HepG2 (cell line): ENCODE measurements around the gene DPT. TPM values are rescaled to one million over a fixed set of nuclear protein-coding genes. Genes with fewer than 3 reads are reported as not detected.

Experiments
- FOXO1 ChIP-seq: sonication (generic); formaldehyde crosslinking; IDR thresholded peaks from 2 replicates; pipeline ENCODE4 v1.4.0; 2020; ENCODE audit warnings: missing genetic modification reagents
- FOXP4 ChIP-seq: sonication (generic); formaldehyde crosslinking; IDR thresholded peaks from 2 replicates; pipeline ENCODE4 v1.4.0; 2020; ENCODE audit warnings: missing genetic modification reagents
- HMG20A ChIP-seq: IDR thresholded peaks from 2 replicates; pipeline ENCODE4 v1.6.1; 2016; ENCODE audit warnings: borderline replicate concordance
- JUNB ChIP-seq: sonication (generic); formaldehyde crosslinking; IDR thresholded peaks from 2 replicates; pipeline ENCODE4 v1.8.0; 2022; ENCODE audit warnings: missing genetic modification reagents, mild to moderate bottlenecking, borderline replicate concordance
- KDM3A ChIP-seq: IDR thresholded peaks from 2 replicates; pipeline ENCODE4 v1.6.1; 2018; ENCODE audit warnings: low read depth, missing compliant biosample characterization
- MED1 ChIP-seq: sonication (generic); formaldehyde crosslinking; IDR thresholded peaks from 2 replicates; pipeline ENCODE4 v1.4.0; 2020; ENCODE audit warnings: missing genetic modification reagents
- PHF8 ChIP-seq: sonication (generic); formaldehyde crosslinking; IDR thresholded peaks from 2 replicates; pipeline ENCODE4 v1.5.0; 2020; ENCODE audit warnings: missing genetic modification reagents
- SOX13 ChIP-seq, 3 experiments: fragments of 450-650 bp in 1 of 3; sonication (generic) in 1 of 3; formaldehyde crosslinking in 1 of 3; IDR thresholded peaks in 2 of 3; conservative IDR thresholded peaks in 1 of 3; 2 replicates each; pipeline versions ENCODE4 v1.5.0 to v1.6.1; 2016 to 2020; ENCODE audit warnings: antibody characterized with exemption in 1 of 3, mild to moderate bottlenecking in 1 of 3, missing compliant biosample characterization in 1 of 3, missing genetic modification reagents in 1 of 3, moderate library complexity in 1 of 3
- TARDBP ChIP-seq: sonication (generic); formaldehyde crosslinking; IDR thresholded peaks from 2 replicates; pipeline ENCODE4 v1.8.0; 2022; ENCODE audit warnings: mild to moderate bottlenecking, missing genetic modification reagents
- THAP7 ChIP-seq: sonication (generic); formaldehyde crosslinking; IDR thresholded peaks from 2 replicates; pipeline ENCODE4 v1.8.1; 2023; ENCODE audit warnings: mild to moderate bottlenecking, missing genetic modification reagents
- ZBED4 ChIP-seq: sonication (generic); formaldehyde crosslinking; IDR thresholded peaks from 2 replicates; pipeline ENCODE4 v1.4.0; 2020; ENCODE audit warnings: missing genetic modification reagents, borderline replicate concordance
- ZMAT3 ChIP-seq: sonication (generic); formaldehyde crosslinking; conservative IDR thresholded peaks from 2 replicates; pipeline ENCODE4 v1.7.0; 2021; ENCODE audit warnings: missing genetic modification reagents
- ZNF280B ChIP-seq: sonication (generic); formaldehyde crosslinking; IDR thresholded peaks from 2 replicates; pipeline ENCODE4 v1.5.0; 2020; ENCODE audit warnings: missing genetic modification reagents, mild to moderate bottlenecking, borderline replicate concordance
- ZNF737 ChIP-seq: sonication (generic); formaldehyde crosslinking; IDR thresholded peaks from 2 replicates; pipeline ENCODE4 v1.5.0; 2020; ENCODE audit warnings: missing genetic modification reagents, mild to moderate bottlenecking, borderline replicate concordance
- ZNF770 ChIP-seq: sonication (generic); formaldehyde crosslinking; IDR thresholded peaks from 2 replicates; pipeline ENCODE4 v1.5.0; 2020; ENCODE audit warnings: mild to moderate bottlenecking, missing genetic modification reagents
- ZNF816 ChIP-seq: sonication (generic); formaldehyde crosslinking; IDR thresholded peaks from 2 replicates; pipeline ENCODE4 v1.8.0; 2022; ENCODE audit warnings: missing genetic modification reagents, mild to moderate bottlenecking, borderline replicate concordance
- ZZZ3 ChIP-seq: sonication (generic); formaldehyde crosslinking; IDR thresholded peaks from 2 replicates; pipeline ENCODE4 v1.4.0; 2020; ENCODE audit warnings: missing genetic modification reagents, mild to moderate bottlenecking, borderline replicate concordance
- polyA plus RNA-seq, 8 experiments: library from polyadenylated mRNA; depleted of rRNA in 3 of 8; stranded (reverse) in 7 of 8; unstranded in 1 of 8; fragments of >200 nt; fragmentation: Illumina TruSeq in 4 of 8; extraction: Trizol in 4 of 8; gene quantifications; 2 replicates each; pipeline versions ENCODE4 v1.2.1 to v1.2.3, GENCODE V29; 2011 to 2016; ENCODE audit warnings: low read depth in 4 of 8, missing spikeins in 1 of 8, mixed read lengths in 1 of 8; ENCODE audit not compliant: insufficient read depth in 1 of 8
- total RNA-seq, 5 experiments: library from RNA; depleted of rRNA; stranded (reverse); fragments of >200 nt; fragmentation: Illumina TruSeq; extraction: Trizol; gene quantifications; 2 replicates each; pipeline ENCODE4 v1.2.3, GENCODE V29; 2016; ENCODE audit warnings: low read depth in 1 of 5

DPT gene
- total and polyA plus RNA-seq, 2 of the 13 experiments (the other 11 are each of a cell fraction or from before 2014, with no cell fraction given), result 0.04 TPM; not detected in 1

GRCh38 chr1:168766568-168766967 lies 37.6 kb upstream of the DPT start (continued):
- TF ChIP-seq ZBED4 (CRISPR knock-in tag) (no peak), ZZZ3 (CRISPR knock-in tag) (no peak), ZNF816 (0 out of 2 replicates have a peak, but pooled peaks have one; percentile 32), ZNF737 (CRISPR knock-in tag) (no peak), ZMAT3 (CRISPR knock-in tag) (no peak), SOX13 (IDR thresholded peaks at IDR 0.05) (no peak), SOX13 (CRISPR knock-in tag; conservative IDR thresholded peaks at IDR 0.05 in 1 of 2, IDR thresholded peaks at IDR 0.05 in 1 of 2) (peak in 1 of 2 experiments; percentile 75; a peak in 2 of 4 replicates), FOXP4 (peak; percentile 51), FOXO1 (peak; percentile 84), TARDBP (CRISPR knock-in tag) (no peak), JUNB (CRISPR knock-in tag) (no peak), ZNF770 (no peak), KDM3A (CRISPR knock-in tag) (no peak), PHF8 (no peak), MED1 (peak; percentile 81), ZNF280B (CRISPR knock-in tag) (no peak), THAP7 (CRISPR knock-in tag) (no peak), HMG20A (CRISPR knock-in tag) (peak; percentile 78; the same call in 1 of the 2 replicates)
